HepG2 (cell line): Measurements from ENCODE around the gene ERH. TPM values are rescaled to one million over a fixed set of nuclear protein-coding genes. Genes with fewer than 3 reads are reported as not detected.
A peak's percentile ranks its signal among the peaks of the same experiment; 100 is the strongest.

Experiments used
- ELF4 ChIP-seq: sonication (generic); formaldehyde crosslinking; IDR thresholded peaks from 2 replicates; pipeline ENCODE4 v1.5.0; 2020; ENCODE audit warnings: missing genetic modification reagents, mild to moderate bottlenecking, moderate library complexity, borderline replicate concordance
- ELK4 ChIP-seq: sonication (generic); formaldehyde crosslinking; IDR thresholded peaks from 2 replicates; pipeline ENCODE4 v1.9.0; 2021; ENCODE audit warnings: missing genetic modification reagents, borderline replicate concordance
- FOSL1 ChIP-seq: sonication (generic); formaldehyde crosslinking; IDR thresholded peaks from 2 replicates; pipeline ENCODE4 v1.9.0; 2021; ENCODE audit warnings: missing genetic modification reagents, borderline replicate concordance
- GABPA ChIP-seq, 2 experiments: IDR thresholded peaks; 2 replicates each; pipeline ENCODE4 v1.6.1; 2011 to 2016; ENCODE audit warnings: low read depth in 2 of 2, low read length in 1 of 2, missing biosample characterization in 1 of 2, missing genetic modification characterization in 1 of 2
- GATAD1 ChIP-seq: IDR thresholded peaks from 2 replicates; pipeline ENCODE4 v1.6.1; 2016; ENCODE audit warnings: missing genetic modification reagents, missing compliant biosample characterization
- IRF2 ChIP-seq: IDR thresholded peaks from 2 replicates; pipeline ENCODE4 v1.6.1; 2018; ENCODE audit warnings: missing genetic modification reagents, missing compliant biosample characterization
- KLF11 ChIP-seq: IDR thresholded peaks from 2 replicates; pipeline ENCODE4 v1.6.1; 2016; ENCODE audit warnings: missing compliant biosample characterization
- MYNN ChIP-seq: sonication (generic); formaldehyde crosslinking; IDR thresholded peaks from 2 replicates; pipeline ENCODE4 v1.4.0; 2020; ENCODE audit warnings: mild to moderate bottlenecking, low read depth, missing genetic modification reagents
- NCOA1 ChIP-seq: sonication (generic); formaldehyde crosslinking; IDR thresholded peaks from 2 replicates; pipeline ENCODE4 v1.9.0; 2021; ENCODE audit warnings: missing genetic modification reagents
- NCOA2 ChIP-seq: sonication (generic); formaldehyde crosslinking; IDR thresholded peaks from 2 replicates; pipeline ENCODE4 v1.8.0; 2022; ENCODE audit warnings: inconsistent platforms
- PHF20 ChIP-seq: sonication (generic); formaldehyde crosslinking; IDR thresholded peaks from 2 replicates; pipeline ENCODE4 v1.5.0; 2020; ENCODE audit warnings: mild to moderate bottlenecking, missing genetic modification reagents
- PHF21A ChIP-seq: sonication (generic); formaldehyde crosslinking; IDR thresholded peaks from 2 replicates; pipeline ENCODE4 v1.5.0; 2020; ENCODE audit warnings: mild to moderate bottlenecking, missing genetic modification reagents
- PRDM4 ChIP-seq: sonication (generic); formaldehyde crosslinking; IDR thresholded peaks from 2 replicates; pipeline ENCODE4 v1.9.0; 2021; ENCODE audit warnings: missing genetic modification reagents, borderline replicate concordance
- YEATS2 ChIP-seq: sonication (generic); formaldehyde crosslinking; IDR thresholded peaks from 2 replicates; pipeline ENCODE4 v1.4.0; 2020; ENCODE audit warnings: missing genetic modification reagents, borderline replicate concordance
- ZBTB2 ChIP-seq: sonication (generic); formaldehyde crosslinking; IDR thresholded peaks from 2 replicates; pipeline ENCODE4 v1.8.0; 2022; ENCODE audit warnings: low read depth, missing genetic modification reagents
- ZNF251 ChIP-seq: sonication (generic); formaldehyde crosslinking; IDR thresholded peaks from 2 replicates; pipeline ENCODE4 v1.9.0; 2021; ENCODE audit warnings: mild to moderate bottlenecking, missing genetic modification reagents
- ZNF451 ChIP-seq: sonication (generic); formaldehyde crosslinking; IDR thresholded peaks from 2 replicates; pipeline ENCODE4 v1.5.0; 2020; ENCODE audit warnings: mild to moderate bottlenecking, missing genetic modification reagents
- ZNF484 ChIP-seq: sonication (generic); formaldehyde crosslinking; IDR thresholded peaks from 2 replicates; pipeline ENCODE4 v1.5.1; 2020; ENCODE audit warnings: mild to moderate bottlenecking, low read depth, missing genetic modification reagents, borderline replicate concordance
- ZNF674 ChIP-seq: sonication (generic); formaldehyde crosslinking; IDR thresholded peaks from 2 replicates; pipeline ENCODE4 v1.5.0; 2020; ENCODE audit warnings: low read depth, mild to moderate bottlenecking, missing genetic modification reagents
- ZNF678 ChIP-seq: sonication (generic); formaldehyde crosslinking; IDR thresholded peaks from 2 replicates; pipeline ENCODE4 v1.4.0; 2020; ENCODE audit warnings: mild to moderate bottlenecking, missing genetic modification reagents
- ZNF800 ChIP-seq: sonication (generic); formaldehyde crosslinking; IDR thresholded peaks from 2 replicates; pipeline ENCODE4 v1.4.0; 2020; ENCODE audit warnings: missing genetic modification reagents
- polyA plus RNA-seq, 8 experiments: library from polyadenylated mRNA; depleted of rRNA in 3 of 8; stranded (reverse) in 7 of 8; unstranded in 1 of 8; fragments of >200 nt; fragmentation: Illumina TruSeq in 4 of 8; extraction: Trizol in 4 of 8; gene quantifications; 2 replicates each; pipeline versions ENCODE4 v1.2.1 to v1.2.3, GENCODE V29; 2011 to 2016; ENCODE audit warnings: low read depth in 4 of 8, missing spikeins in 1 of 8, mixed read lengths in 1 of 8; ENCODE audit not compliant: insufficient read depth in 1 of 8
- total RNA-seq, 5 experiments: library from RNA; depleted of rRNA; stranded (reverse); fragments of >200 nt; fragmentation: Illumina TruSeq; extraction: Trizol; gene quantifications; 2 replicates each; pipeline ENCODE4 v1.2.3, GENCODE V29; 2016; ENCODE audit warnings: low read depth in 1 of 5

The ERH gene
- total and polyA plus RNA-seq, 2 of the 13 experiments (the other 11 are each of a cell fraction or from before 2014, with no cell fraction given): 105 to 341 TPM

- TF ChIP-seq ZNF800 (no peak), PHF21A (CRISPR knock-in tag) (no peak; the same call in 1 of the 2 replicates), ZNF674 (no peak), MYNN (CRISPR knock-in tag) (no peak; the same call in 1 of the 2 replicates), NCOA1 (CRISPR knock-in tag) (no peak), ELF4 (CRISPR knock-in tag) (peak; percentile 93), IRF2 (CRISPR knock-in tag) (peak; percentile 60; the same call in 1 of the 2 replicates), ZNF484 (CRISPR knock-in tag) (0 out of 2 replicates have a peak, but pooled peaks have one; percentile 22), PHF20 (CRISPR knock-in tag) (peak; percentile 90), ELK4 (CRISPR knock-in tag) (no peak), ZNF251 (no peak), ZNF678 (no peak), GATAD1 (peak; percentile 94), FOSL1 (CRISPR knock-in tag) (no peak), GABPA (IDR thresholded peaks at IDR 0.05; ENCODE audit: low read depth, low read length) (peak; percentile 74), GABPA (CRISPR knock-in tag; IDR thresholded peaks at IDR 0.05; ENCODE audit: low read depth) (peak; percentile 95), KLF11 (CRISPR knock-in tag) (peak; percentile 14; the same call in 1 of the 2 replicates), ZNF451 (no peak; the same call in 1 of the 2 replicates), YEATS2 (CRISPR knock-in tag) (peak; percentile 91; the same call in 1 of the 2 replicates), NCOA2 (CRISPR knock-in tag) (no peak), PRDM4 (CRISPR knock-in tag) (no peak), ZBTB2 (peak; percentile 70)
Observed at GRCh38 chr14:69398053-69398817, at the start of gene ERH, which contains the start of gene SLC39A9 (continued).
